ENCODE measurements around the gene DBH.

The DBH gene

DNA sequence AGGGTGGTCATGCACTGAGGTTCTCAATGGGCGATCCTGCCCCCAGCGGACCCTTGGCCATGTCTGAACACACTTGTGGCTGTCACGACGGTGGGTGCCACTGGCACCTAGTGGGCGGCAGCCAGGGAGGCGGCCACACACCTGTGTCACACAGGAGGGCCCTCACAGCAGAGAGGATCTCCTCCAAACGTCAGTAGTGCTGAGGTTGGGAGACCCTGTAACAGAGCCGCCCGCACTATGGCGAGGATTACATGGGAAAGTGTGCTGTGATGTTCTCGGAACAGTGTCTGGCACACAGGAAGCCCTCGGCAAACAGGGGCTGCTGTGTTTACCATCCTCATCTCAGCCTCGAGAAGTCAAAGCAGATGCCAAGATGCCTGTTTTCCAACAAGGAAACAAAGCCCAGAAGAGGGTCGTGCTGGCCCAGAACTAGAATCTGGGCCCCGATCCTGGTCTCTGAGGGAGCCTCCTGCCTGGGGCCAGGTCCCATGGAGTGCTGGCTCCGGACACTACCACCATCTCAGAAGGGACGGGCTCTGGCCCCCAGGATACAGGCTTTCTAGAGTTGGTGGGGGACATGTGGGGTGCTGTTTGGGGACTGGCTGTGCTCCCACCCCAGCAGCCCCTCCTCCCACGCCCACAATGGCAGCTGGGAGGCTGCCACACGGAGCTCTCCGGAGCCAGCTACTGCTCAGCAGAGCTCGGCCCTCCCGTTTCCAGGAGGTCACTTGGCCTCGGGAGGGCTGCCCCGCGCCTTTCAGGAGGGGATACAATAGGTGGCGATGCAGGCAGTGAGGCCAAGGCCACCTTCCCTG, 48.2 kb downstream of the DBH start:
- DNase-seq (ENCODE audit: low read depth): no peak

DNA sequence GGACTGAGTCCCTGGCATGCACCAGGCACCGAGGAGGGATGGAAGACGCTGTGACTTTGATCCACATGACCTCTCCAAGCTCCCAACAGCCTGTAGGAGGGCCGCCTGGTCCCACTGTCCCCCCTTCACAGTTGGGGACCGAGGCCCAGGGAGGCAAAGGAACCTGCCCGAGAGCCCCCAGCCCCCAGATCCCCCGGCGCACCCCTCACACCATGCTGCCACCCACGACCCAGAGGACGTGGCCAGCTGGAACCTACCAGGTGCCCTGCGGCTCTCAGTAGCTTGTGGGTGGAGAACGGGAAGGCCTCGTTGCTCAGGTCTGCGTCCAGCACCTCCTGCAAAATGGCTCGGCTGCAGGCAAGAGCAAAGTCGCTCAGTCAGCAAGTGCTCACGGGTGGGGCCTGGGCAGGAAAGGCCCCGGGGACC, 48.8 kb downstream of the DBH start:
- no peak for DNase-seq (ENCODE audit: low read depth)

DNA sequence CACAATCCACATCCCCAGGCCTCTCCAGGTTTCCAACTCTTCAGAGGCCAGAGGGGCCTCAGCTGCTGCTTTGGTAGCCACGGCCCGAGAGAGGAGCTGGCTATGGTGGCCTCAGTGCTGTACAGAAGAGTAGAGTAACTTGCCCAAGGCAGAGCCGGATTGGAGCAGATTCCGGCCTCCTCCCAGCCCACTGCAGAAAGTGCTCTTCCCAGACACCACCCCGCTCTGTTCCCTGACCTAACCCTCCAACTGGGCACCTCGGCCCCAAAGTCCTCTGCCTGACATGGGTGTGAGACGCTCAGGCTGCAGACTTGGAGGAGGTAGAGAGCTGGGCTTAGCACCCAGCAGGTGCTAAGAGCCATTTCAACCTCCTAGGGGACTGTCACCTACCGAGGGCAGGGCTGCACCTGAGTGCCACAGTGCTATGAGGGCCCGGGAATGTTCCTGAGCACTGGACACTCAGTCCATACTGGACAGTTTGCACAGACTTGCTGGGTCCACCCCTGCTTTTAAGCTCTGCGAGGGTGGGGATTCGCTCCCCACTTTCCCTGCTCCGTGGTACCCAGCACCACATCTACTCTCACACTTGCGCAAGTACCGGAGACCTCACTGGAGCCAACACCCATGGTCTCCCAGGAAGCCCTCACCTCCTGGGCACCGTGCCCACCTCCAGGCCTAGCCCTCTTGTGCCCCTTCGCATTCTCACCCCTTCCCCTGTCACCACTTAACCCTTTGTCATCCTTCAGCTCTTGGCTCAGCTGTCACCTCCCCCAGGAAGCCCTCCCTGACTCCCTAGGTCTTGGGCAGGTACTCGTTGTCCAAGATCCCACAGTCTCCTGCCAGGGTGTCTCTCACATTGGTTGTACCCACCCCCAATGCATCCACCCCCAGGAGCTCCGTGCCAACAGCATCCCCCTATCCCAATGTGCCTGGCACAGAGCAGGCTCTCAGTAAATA, 49.8 kb downstream of the DBH start:
- DNase-seq (ENCODE audit: low read depth): no peak

DNA sequence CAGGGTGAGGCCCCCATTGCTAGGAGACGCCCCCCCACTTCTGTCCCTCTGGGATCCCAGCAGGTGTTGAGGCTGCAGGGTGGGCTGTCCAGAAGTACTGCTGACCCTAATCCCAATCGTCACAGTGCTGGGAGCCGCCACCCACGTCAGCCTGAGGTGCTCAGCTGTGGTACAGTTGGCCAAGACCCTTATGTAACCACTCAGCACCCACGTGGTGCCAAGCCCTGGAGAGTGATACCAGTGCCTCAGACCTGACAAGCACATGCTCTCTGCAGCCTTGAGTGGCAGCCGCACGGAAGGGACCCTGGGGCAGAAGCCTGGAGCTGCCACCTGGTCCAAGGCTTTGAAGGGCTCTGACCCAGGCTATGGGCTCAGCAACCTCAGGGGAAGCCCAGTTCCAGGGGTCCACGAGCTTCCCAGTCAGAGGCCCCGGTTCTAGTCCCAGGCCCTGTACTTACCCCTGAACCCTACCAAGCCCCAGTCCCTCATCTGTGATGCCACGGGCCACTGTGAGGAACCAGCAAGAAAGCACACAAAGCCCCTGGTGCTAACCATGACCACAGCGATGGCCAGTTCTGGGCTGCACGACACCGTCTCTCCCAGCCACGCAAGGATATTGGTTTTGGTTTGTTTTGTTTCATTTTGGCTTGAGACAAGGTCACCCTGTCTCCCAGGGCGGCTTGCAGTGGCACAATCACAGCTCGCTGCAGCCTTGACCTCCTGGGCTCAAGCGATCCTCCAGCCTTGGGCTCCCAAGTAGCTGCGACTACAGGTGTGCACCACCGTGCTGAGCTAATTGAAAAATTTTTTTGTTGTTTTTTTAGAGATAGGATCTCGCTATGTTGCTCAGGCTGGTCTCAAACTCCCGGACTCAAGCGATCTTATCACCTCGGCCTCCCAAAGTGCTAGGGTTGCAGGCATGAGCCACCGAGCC, 50.7 kb downstream of the DBH start:
- DNase-seq (ENCODE audit: low read depth): no peak

DNA sequence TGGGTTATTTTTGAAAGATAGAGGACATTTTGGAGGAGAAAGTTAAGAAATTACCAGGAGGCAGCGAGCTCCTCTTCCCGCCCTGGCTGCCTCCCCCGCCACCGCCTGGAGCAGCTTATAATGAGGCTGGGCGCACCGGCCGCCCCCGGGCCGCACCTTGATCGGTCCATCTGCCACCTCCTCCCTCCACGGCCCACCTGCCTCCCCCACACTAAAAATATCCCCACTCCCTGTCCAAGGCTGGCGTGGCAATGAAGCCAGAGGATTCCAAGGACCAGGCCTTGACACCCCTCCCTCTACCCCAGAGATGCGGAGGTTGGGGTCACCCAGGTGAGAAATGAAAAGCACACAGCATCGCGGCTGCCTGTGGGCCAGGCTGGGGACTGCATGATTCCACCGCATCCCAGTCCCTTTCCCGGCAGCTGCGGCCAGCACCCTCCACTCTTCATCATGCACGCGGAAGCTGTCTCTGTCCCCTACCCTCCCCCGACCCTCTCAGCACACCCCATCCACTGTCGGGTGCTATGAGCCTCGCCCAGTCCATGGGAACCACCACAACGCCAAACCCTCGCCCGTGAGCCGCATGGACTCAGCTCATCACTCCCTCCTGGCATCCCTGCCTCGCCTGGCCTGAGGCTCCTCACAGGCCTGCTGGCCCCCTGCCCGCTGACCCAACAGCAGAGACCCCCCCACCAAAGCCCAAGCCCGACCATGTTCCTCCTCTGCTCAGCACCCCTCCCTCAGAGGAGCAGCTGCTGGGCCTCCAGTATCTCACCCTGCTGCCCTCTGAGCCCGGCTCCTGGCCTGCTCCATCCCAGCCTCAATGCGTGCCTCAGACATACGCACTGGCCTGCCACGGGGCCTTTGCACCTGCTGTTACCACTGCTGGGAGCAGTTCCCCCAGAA, 51.9 kb downstream of the DBH start:
- DNase-seq (ENCODE audit: low read depth): no peak

DNA sequence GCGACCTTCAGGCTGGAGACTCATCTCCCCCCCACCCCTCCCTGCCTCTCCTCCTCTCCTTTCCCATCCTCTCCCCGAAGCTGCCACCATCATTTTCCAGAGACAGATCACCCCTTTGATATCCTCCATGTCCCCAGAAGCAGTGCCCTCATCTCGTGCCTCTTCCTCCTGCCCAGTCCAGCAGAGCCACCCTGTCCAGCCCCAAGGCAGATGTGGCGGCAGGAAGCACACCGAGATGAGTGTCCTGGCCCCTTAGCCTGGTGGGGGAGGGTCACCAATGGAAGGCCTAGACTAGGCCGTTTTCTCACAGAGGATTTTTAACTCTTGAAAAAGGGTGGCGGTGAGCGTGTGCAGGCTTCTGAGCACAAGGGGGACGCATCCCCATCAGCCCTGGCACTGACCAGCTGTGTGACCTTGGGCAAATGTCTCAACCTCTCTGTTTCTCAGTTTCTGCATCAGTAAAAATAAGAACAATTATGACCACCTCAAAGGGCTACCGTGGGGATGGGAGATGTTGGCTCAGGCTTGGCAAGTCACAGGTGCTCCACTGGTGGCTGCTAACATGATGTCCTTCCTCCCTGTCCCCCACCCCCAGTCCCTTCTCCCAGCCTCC, 53.1 kb downstream of the DBH start:
- DNase-seq (ENCODE audit: low read depth): no peak

DNA sequence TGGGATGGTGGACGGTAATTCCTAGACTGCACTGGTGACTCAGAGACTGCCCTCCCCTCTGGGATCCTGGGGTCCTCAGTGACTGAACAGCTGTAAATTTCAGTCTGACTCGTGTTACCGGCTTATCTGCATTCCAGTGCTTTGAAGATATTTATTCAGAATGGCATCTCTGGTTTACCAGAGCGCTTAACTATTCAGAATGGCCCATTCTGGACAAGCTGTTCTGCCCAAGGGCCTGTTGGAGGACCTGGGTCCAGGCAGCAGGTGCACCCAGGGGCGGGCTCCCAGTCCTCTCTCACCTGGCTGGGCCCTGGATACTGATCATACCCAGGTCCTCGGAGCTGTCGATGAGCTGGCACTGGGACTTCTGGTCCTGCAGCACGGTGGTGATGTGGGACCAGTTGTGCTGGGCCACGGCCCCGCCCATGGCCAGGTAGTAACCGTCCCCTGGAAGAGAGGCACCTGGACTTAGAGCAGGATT, 54.0 kb downstream of the DBH start:
- DNase-seq (ENCODE audit: low read depth): no peak

DNA sequence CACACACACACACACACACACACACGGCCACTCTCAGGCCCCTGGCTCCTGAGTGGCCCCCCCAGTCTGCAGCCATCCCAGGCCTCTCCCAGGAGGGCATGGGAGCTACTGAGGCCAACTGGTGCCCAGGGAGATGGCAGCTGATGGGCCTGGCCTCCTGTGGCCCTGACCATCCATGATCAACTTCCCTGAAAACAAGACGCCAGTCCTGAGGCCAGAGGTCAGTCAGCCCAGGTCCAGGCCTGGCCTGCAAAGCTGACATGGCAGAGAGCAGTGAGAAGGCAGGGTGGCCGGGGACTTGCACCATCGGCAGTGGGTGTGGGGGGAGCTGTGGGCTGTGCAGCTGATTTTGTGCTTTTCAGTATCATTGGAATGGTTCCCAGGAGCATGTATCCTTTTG, 55.0 kb downstream of the DBH start:
- no peak for DNase-seq (ENCODE audit: low read depth)

DNA sequence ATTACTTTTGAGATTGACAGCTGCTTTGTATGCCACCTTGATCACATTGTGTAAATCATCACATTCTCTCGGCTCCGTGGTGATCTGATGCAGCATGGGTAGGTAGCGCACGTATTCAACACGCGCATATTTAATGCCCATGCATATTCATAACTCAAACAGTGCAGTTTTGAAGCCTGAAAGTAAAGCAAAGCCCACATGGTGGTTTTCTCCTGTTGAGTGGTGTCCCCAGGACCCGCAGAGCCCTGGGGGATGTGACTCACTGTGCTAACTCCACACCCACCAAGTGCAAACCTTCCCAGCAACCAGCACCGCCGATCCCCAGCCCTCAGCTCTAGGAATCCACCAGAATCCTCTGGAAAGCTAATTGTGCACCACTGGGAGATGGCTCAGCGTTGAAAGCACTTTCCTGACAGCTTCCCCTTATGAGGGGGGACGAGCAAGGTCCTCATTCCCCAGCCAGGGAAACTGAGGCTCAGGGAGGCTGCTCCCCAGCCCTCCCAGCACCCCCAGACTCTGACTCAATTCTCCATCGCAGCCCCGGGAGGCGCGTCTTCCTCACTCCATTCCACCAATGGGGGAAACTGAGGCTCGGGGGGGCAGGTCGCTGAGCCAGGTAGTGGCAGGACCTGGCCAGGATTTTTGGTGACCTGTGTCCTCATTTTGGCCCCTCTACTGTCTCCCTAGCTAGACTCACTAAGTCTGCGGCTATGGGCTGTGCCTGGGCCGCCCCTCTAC, 55.6 kb downstream of the DBH start:
- DNase-seq (ENCODE audit: low read depth): no peak

DNA sequence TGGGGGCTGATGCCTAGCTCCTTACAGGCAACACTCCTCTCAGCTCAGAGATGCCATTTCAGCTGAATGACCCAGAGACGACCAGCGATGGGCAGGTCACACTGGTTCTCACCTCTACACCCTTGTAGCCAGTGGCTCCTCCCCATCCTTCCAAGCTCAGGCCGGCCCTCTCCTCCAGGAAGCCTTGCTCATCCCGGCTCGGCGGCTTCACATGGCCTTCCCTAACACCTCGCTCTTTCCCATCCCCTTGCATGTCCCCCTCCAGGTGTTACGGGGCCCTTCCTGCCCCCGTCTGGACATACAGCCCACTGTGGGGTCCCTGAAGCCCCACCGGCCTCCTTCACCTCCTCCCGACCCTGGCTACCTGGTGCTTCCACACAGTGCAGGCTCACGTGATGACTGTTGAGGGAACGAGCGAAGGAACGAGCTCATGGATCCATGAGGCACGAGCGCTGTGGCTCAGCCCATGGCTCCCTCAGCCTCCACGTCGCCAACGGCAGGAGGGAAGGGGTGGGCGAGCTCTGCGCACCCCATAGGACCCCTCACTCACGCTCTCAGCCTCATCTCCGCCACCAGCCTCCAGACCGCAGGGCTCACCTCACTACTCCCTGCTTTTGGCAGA, 56.3 kb downstream of the DBH start:
- DNase-seq (ENCODE audit: low read depth): no peak

DNA sequence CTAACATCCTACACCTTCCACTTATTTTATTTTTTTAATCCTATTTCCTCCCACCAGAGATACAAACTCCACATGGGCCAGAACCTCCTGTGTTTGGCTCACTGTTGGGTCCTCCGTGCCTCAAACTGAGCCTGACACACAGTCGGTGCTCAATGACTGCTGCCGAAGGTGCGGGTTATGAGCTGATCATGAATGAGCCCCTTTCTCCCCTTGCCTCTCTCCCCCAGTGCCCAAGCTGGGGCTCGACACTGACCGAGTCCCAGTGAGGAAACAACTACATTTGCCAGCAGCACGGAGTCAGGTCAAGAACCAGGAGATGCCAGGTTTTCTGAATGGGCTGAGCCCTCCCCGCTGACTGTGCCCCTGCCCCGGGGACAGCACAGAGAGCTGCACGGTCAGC, 57.0 kb downstream of the DBH start:
- no peak for DNase-seq (ENCODE audit: low read depth)

DNA sequence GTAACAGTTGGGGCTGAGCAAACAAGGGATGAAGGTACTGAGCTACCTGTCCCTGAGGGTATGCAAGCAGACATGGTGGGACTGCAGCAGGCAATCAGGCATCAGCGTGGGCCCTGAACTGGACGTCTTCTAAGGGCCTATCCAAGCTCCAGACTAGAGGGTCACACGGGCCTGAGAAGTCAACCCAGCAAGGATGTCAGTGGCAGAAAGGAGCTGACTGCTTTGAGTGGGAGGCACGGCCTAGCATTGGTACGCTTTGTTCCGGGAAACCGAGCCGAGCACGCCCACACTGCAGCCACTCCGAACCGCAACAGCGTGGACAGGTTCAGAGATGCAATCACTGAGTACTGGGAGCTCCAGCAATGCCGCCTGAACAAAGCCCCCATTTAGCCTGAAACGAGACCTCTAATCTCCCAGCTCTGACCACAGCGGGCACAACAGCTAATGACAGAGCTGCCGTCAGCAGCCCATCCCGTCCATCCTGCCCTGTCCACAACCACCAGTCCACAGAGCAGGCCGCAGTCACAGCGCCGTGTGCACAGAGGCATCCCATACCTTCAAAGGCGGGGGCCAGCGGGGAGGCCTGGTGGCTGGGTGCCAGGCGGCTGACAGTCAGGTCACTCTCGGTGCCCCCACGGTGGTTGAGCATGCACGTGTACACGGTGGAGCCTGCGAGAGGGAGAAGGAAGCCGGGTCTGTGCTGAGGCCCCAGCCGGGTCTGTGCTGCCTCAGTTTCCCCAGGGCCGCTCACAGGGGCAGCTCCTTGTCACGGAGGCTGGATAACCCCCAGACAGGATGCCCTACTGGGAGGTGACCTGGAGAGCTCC, 57.8 kb downstream of the DBH start:
- DNase-seq (ENCODE audit: low read depth): no peak

DNA sequence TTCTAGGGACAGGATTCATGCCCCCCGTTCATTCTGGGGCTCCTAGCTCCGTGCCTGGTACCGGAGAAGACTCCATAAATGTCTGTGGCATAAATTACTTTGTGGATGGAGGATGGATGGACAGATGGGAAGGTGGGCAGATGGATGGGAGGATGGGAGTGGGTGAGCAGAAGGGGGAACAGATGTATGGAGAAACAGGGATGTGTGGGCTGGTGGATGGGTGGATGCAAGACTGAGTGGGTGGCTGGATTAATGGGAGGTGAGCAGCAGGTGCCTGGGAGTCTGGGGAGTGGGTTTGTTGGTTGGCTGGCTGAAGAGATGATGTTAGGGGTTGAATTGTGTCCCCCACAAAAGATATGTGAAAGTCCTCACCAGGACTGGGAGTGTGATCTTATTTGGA, 58.5 kb downstream of the DBH start:
- no peak for DNase-seq (ENCODE audit: low read depth)

DNA sequence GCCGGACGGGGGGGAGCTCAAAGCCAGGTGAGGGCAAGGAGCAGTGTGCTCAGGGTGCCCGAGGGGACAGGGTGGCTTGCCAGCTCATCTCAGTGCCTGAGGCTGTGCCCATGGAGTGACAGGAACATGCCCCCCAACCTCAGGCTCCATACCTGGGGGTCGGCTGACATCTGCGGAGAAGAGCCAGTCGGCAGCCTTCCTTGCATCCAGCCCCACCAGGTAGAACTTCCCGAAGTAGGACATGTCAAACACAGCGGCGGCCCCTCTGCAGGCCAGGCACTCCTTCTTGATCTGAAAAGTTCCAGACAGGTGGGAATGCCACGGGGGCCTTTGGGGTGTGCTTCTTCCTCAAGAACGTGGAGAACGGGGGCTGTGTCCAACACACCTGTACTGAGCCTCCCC, 59.9 kb downstream of the DBH start:
- DNase-seq (ENCODE audit: low read depth): no peak

DNA sequence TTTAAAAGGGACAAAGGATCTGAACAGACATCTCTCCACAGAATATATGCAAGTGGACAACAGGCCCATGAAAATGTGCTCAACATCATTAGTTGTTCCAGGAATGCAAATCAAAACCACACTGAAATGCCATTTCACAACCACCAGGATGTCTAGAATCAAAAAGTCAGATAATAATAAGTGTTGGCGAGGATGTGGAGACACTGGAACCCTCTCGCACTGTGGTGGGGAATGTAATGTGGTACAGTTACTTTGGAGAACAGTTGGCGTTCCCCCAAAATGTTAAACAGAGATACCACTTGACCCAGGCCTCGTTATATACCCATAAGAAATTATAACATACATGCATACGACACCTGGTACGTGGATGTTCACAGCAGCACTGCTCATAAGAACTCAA, 63.4 kb downstream of the DBH start:
- no peak for DNase-seq (ENCODE audit: low read depth)

DNA sequence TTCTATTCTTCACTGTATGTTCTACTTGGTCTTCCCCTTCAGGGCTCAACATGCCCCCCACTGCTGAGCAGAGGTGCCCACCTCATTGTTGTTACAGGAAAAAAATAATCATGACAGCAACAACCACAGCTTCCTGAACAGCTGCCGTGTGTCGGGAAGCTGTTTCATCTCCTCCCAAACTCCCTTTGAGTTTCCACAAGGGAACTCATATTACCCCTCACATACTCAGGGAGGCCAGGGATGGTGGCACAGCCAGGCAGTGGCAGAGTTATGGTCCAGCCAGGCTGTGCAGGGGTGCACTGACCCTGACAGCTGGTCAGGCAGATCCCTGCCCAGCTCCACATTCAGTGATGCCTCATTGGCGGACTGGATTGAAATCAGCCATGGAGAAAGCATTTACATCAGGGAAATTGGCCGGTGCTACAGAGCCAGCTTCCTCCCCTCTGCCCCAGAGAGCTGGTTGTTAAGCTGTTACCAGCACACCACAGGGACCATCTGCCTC, 64.7 kb downstream of the DBH start:
- no peak for DNase-seq (ENCODE audit: low read depth)

DNA sequence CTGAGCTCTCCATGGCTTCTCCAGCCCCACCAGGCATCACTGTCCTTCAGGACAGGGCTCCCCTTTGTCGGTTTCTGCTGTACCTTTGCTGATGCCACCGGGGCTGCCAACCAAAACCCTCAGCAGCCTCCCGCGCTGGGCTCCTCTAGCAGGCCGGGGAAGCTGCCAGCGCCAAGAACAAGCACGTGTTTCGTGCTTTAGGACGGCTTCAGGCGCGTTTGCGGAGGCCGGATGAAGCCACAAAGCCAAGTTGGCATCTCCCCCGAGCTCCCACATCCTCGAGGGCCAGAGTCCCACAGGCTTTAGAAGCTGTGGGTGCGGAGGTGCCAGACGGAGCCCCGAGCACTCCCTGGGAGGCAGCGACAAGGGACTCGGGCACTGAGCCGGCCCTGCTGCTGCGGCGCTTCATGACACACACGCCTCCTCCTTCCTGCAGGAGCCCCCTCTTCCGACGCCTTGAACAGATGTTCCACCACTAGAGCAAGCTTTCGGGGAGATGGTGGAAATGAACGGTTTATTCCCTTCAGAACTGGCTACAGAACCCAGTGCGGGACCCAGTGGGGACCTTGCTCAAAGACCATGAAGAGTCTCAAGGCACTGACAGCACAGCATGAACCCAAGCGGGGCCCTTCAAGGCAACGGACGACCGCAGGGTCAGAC, 65.3 kb downstream of the DBH start:
- DNase-seq (ENCODE audit: low read depth): no peak

All from stimulated activated CD8-positive, alpha-beta memory T cell treated with anti-CD3 and anti-CD28 coated beads, Interleukin-7, amount 100 ng/mL, for 24 hours (primary cell).